ENCODE results near the gene S100A4.
A peak's percentile ranks its signal among the peaks of the same experiment; 100 is the strongest.
"Not testable (repeated sequence)": the region's sequence is repeated elsewhere in the genome, so short reads cannot be mapped to it uniquely, and the experiment has no call there.

Gene S100A4

GRCh38 chr1:153566414-153567371 lies 21.1 kb upstream of the S100A4 start:
- DNase-seq: peak; percentile 82

- DNase-seq: peak; percentile 27
Measured at GRCh38 chr1:153565529-153566374, 20.1 kb upstream of the S100A4 start, which contains the start of gene S100A2. Gene S100A2 (minus strand): TSS chr1:153565844. CDS start chr1:153563877, 1,967 bp downstream.

DNA sequence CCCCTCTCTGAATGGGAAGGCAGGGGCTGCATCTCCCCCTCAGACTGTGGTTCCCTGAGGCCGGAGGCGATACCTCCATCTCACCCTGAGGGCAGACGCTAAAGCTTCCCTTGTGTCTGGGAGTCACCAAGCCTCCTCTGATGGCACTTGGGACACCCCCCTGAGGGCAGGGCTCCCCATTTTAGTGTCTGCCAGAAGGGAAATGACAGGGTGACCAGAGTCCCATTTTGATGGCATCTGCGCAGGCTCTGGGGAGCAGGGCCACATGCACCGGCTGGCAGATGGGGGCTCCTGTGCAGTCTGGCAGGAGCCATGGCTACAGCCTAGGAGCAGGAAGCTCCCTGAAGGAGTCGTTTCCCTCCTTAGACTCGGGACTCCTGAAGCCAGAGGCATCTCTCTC lies 18.4 kb upstream of the S100A4 start:
- no peak for DNase-seq

DNA sequence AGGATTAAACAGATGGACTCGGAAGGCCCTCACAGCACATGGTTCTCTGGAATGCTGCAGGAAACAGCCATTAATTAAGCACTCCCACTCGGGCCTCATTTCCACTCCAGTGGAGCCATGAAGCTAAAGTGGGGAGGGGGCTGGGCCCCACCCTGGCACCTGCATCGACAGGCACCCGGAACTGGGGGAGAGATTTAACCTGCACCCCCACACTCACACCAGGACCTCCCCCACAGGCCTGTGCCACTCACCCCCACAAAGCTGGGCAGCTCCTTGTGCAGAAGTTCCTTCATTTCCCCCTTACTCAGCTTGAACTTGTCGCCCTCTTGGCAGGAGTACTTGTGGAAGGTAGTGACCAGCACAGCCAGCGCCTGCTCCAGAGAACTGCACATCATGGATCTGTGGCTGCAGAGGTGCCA lies 17.9 kb upstream of the S100A4 start:
- DNase-seq: no peak

DNA sequence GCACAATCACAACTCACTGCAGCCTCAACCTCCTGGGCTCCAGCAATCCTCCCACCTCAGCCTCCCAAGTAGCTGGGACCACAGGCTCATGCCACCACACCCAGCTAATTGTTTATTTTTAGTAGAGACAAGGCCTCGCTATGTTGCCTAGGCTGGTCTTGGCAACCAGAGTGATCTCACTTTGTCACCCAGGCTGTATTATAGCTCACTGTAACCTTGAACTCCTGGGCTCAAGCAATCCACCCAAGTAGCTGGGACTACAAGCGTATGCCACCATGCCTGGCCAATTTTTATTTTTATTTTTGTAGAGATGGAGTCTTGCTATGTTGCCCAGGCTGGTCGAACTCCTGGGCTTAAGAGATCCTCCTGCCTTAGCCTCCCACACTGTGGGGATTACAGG lies 16.4 kb upstream of the S100A4 start:
- DNase-seq: not testable (repeated sequence)

DNA sequence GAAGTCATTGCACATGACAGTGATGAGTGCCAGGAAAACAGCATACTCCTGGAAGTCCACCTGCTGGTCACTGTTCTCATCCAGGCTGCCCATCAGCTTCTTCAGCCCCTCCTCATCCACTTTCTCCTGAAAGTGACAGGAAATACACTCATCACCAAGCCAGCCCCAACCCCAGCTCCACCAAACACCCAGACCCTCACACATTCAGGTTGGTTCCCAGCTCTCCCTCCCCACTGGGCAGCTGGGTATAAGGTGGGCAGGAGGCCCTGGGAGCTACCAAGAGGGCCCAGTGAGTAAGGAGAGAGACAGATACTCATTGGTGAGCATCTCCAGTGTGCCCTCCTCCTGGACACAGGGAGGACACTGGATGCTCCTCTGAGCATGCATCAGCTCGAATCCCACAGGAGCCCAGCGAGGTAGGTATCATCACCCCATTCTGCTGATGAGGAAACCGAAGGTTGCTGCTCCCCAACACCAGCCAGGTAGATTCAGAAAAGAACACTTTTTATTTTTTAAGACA lies 15.9 kb upstream of the S100A4 start:
- no peak for DNase-seq

GRCh38 chr1:153560771-153561465 lies 15.3 kb upstream of the S100A4 start:
- no peak for DNase-seq

- no peak for DNase-seq
Measured at GRCh38 chr1:153560241-153560640, 14.6 kb upstream of the S100A4 start.

DNA sequence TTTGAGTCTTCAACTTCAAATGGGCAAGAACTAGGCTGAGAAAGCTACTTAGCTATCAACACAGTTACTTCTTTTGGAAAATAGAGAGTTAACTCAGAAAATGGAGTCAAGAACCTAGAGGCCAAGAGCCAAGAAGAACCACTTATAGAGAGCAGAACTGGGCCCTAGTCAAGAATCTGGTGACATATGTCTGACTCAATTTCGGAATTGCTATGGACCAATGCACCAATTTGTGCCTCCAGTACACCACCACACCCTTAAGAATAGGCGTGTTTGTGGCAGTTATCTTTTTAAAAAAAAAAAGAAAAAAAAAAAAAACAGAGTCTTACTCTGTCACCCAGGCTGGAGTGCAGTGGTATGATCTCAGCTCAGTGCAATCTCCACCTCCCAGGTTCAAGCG lies 12.3 kb upstream of the S100A4 start:
- DNase-seq: no peak

GRCh38 chr1:153556348-153556747 lies 10.7 kb upstream of the S100A4 start:
- DNase-seq: no peak

GRCh38 chr1:153553830-153554541 lies 8.4 kb upstream of the S100A4 start:
- DNase-seq: no peak

DNA sequence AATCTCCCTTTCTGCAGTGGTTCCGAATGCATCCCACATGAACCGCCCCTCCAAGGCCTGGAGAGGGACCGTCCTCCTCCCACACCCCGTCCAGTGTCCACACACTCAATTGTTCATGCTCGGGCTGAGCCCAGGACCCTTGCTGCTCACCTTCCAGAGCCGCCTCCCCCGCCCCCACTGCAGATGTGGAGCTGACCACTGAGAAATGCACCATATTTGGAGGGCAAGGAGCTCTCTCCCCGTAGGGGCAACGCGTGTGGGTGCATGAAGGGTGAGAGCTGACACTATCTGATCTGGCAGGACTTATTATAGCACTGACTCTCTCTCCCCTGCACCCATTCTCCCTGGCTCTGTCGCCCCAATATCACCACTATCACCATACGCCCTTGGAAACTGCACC lies 7.5 kb upstream of the S100A4 start:
- no peak for DNase-seq

GRCh38 chr1:153552335-153552734 lies 6.7 kb upstream of the S100A4 start:
- no peak for DNase-seq

GRCh38 chr1:153550827-153551500 lies 5.4 kb upstream of the S100A4 start:
- no peak for DNase-seq

GRCh38 chr1:153550398-153550758 lies 4.8 kb upstream of the S100A4 start:
- DNase-seq: no peak

- no peak for DNase-seq
Measured at GRCh38 chr1:153549741-153550397, 4.3 kb upstream of the S100A4 start.

DNA sequence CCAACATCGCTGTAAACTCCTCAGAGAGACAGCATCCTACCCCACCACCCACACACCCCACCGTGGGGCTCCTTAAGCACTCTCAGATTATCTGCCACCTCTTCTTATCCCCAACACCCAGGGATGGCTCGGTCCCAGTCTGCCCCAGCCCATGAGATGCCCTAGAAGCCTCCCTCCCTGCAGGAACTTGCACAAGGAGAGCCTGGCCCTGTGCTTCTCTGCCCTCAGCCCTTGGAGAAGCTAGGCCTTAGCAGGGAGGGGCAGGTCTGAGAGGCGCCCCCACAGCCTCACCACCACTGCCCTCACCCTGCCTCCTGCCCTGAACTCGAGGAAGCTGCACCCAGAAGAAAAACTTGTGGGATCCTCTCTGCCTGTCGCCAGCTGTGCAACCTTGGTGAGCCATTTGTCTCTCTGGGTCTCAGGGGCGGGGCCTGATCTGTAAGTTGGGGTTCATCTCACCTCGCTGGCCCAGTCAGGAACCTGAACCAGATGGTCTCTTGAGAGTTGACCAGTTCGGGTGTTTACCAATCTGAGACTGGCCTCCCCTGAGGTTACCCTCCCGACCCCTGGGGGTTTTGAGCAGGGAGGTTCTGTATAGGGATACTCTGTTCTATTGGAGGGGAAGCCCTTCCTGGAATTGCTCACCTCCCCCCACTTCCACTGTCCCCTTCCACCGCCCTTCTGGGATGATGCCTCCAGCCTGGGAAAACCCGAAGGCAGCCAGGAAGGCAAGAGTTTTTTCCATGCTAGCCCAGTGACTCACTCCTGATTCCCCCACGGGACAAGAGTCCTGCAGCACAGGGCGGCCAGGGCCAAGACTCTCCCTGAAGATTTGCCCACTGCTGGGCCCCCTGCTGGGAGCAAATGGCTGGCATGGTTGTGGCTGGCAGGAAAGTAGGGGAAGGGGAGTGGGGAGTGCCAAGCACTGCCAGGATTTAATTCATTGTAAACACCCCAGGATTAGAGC lies 3.4 kb upstream of the S100A4 start, which contains the start of gene S100A3:
Gene S100A3 (minus strand): TSS at position 537 of the 967 bp plus-strand sequence. CDS start 773 bp downstream, outside the sequence.
- DNase-seq: no peak

DNA sequence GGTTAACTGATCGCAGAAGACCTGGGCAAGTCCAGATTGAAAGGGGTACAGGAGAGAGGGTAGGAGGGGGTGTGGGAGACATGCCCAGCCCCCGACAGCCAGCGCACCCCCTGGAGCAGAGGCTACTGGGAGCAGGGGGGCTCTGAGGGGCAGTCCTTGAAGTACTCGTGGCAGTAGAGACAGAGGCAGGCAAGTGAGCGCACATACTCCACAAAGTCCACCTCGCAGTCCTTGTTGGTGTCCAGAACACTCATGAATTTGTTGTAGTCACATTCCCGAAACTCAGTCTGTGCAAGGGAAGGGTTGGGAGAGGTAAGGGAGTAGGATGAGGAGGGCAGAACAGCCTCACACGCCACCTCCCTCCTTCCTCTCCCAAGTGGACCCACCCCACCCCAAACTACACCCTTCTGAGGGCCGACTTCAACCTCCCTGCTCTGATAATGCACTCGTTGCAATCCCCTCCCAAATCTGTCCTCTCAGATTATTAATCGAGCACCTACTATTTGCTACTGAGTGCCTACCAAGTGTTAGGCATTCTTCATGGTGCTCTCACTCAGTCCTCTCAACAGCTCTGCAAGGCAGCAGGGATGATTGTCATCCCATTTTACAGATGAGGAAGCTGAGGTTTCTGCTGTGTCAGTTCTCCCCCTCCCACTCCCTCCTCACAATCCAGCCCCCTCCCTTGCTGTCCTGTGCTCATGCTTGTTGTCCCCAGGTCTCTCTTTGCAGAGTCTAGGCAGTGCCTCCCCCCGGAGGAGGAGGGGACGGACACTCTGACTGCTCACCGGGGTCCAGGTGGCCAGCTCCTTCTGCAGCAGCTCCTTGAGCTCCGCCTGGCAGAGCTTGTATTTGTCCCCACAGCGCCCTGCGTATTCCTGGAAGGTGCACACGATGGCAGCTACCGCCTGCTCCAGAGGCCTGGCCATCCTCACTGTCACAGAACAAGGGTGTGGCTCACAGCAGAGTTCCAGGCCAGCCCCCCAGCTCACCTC lies 2.2 kb upstream of the S100A4 start:
- DNase-seq: no peak
